Fibroblast of lung (primary cell): ENCODE results near the gene NRTN. TPM values are rescaled to one million over a fixed set of nuclear protein-coding genes. Genes with fewer than 3 reads are reported as not detected.

Experiments
- DNase-seq, 2 donors: peaks; one replicate each; pipeline versions ENCODE4 v3.0.0 to v3.0.0-alpha.2; 2010; ENCODE audit warnings: low read depth in 2 of 2
- H2AFZ ChIP-seq: 2 replicates; pipeline ENCODE4 v1.5.1; 2012; ENCODE audit warnings: low read length, control low read depth, inconsistent platforms
- H3K27ac ChIP-seq: 2 replicates; pipeline ENCODE4 v1.5.1; 2011; ENCODE audit warnings: low read length, control low read depth; ENCODE audit not compliant: insufficient read depth
- H3K27me3 ChIP-seq: 2 replicates; pipeline ENCODE4 v1.5.1; 2011; ENCODE audit warnings: mild to moderate bottlenecking, low read length; ENCODE audit not compliant: control insufficient read depth, insufficient read depth
- H3K36me3 ChIP-seq: 2 replicates; pipeline ENCODE4 v1.5.1; 2011; ENCODE audit warnings: low read length; ENCODE audit not compliant: control insufficient read depth, insufficient read depth
- H3K4me1 ChIP-seq: 2 replicates; pipeline ENCODE4 v1.5.1; 2011; ENCODE audit warnings: low read length; ENCODE audit not compliant: control insufficient read depth, insufficient read depth; ENCODE audit errors: extremely low read depth
- H3K4me2 ChIP-seq: 2 replicates; pipeline ENCODE4 v1.5.1; 2011; ENCODE audit warnings: low read length, control low read depth; ENCODE audit not compliant: insufficient read depth; ENCODE audit errors: extremely low read depth
- H3K4me3 ChIP-seq, 4 experiments: fragments of 200-600 bp in 1 of 4; sonication (generic) in 1 of 4; replicated peaks in 1 of 4; 2 replicates each; pipeline ENCODE4 v1.5.1; 2011 to 2016; ENCODE audit warnings: low read length in 4 of 4, low read depth in 3 of 4, mild to moderate bottlenecking in 3 of 4, control low read depth in 2 of 4, inconsistent platforms in 1 of 4, mixed read lengths in 1 of 4; ENCODE audit not compliant: insufficient read depth in 1 of 4; ENCODE audit errors: control extremely low read depth in 1 of 4
- H3K79me2 ChIP-seq: 2 replicates; pipeline ENCODE4 v1.5.1; 2012; ENCODE audit warnings: mild to moderate bottlenecking, low read length, inconsistent platforms; ENCODE audit not compliant: control insufficient read depth, insufficient read depth
- H3K9ac ChIP-seq: 2 replicates; pipeline ENCODE4 v1.5.1; 2011; ENCODE audit warnings: mild to moderate bottlenecking, low read length, control low read depth; ENCODE audit not compliant: insufficient read depth
- H3K9me3 ChIP-seq: 2 replicates; pipeline ENCODE4 v1.5.1; 2012; ENCODE audit warnings: low read depth, low read length; ENCODE audit not compliant: control insufficient read depth, insufficient read depth
- H4K20me1 ChIP-seq: 2 replicates; pipeline ENCODE4 v1.5.1; 2011; ENCODE audit warnings: low read length; ENCODE audit not compliant: control insufficient read depth, insufficient read depth; ENCODE audit errors: extremely low read depth
- EZH2 ChIP-seq: IDR thresholded peaks from 2 replicates; pipeline ENCODE4 v1.5.1; 2012; ENCODE audit warnings: low read length, control low read depth, mild to moderate bottlenecking; ENCODE audit errors: missing control alignments
- polyA plus RNA-seq, 2 donors: library from polyadenylated mRNA; depleted of rRNA in 1 of 2; stranded (reverse) in 1 of 2; unstranded in 1 of 2; fragments of >200 nt; gene quantifications; 2 replicates each; pipeline ENCODE4 v1.2.1, GENCODE V29; 2011 to 2012; ENCODE audit warnings: missing spikeins in 1 of 2
- total RNA-seq: library from RNA; depleted of rRNA; stranded (reverse); fragments of >200 nt; gene quantifications from 2 replicates; pipeline ENCODE4 v1.2.1, GENCODE V29; 2014
- TF ChIP-seq, protein P1 (sequence below), 2 donors: IDR thresholded peaks in 1 of 2; conservative IDR thresholded peaks in 1 of 2; 1 replicate in 1 of 2; 2 replicates in 1 of 2; pipeline ENCODE4 v1.5.1; 2011 to 2012; ENCODE audit warnings: low read length in 2 of 2, control low read depth in 1 of 2, inconsistent platforms in 1 of 2, low read depth in 1 of 2, mild to moderate bottlenecking in 1 of 2

Gene NRTN
- total and polyA plus RNA-seq, 2 donors (not counting 1 experiment from before 2014, with no cell fraction given): 0.11 to 0.50 TPM

- Histone ChIP-seq H3K9ac (no peak overlapping the region), H3K79me2 (peaks cover 6% of the 10 kb centered on the region), H3K27me3 (no peaks in the 10 kb centered on the region), H3K4me2 (no peak overlapping the region), H3K9me3 (no peaks in the 10 kb centered on the region), H3K4me3 (no peak overlapping the region), H3K4me1 (peaks cover 4% of the 10 kb centered on the region), H3K27ac (no peak overlapping the region), H3K36me3 (peaks cover 38% of the 10 kb centered on the region), H2AFZ (no peak overlapping the region), H4K20me1 (no peaks in the 10 kb centered on the region)
- DNase-seq: no peak
- TF ChIP-seq, protein P1, sequence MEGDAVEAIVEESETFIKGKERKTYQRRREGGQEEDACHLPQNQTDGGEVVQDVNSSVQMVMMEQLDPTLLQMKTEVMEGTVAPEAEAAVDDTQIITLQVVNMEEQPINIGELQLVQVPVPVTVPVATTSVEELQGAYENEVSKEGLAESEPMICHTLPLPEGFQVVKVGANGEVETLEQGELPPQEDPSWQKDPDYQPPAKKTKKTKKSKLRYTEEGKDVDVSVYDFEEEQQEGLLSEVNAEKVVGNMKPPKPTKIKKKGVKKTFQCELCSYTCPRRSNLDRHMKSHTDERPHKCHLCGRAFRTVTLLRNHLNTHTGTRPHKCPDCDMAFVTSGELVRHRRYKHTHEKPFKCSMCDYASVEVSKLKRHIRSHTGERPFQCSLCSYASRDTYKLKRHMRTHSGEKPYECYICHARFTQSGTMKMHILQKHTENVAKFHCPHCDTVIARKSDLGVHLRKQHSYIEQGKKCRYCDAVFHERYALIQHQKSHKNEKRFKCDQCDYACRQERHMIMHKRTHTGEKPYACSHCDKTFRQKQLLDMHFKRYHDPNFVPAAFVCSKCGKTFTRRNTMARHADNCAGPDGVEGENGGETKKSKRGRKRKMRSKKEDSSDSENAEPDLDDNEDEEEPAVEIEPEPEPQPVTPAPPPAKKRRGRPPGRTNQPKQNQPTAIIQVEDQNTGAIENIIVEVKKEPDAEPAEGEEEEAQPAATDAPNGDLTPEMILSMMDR (conservative IDR thresholded peaks at IDR 0.05 in 1 of 2, IDR thresholded peaks at IDR 0.05 in 1 of 2; ENCODE audit: low read depth in 1 of 2, low read length in 2 of 2): no peak
- TF ChIP-seq EZH2: no peak
Measured at GRCh38 chr19:5788422-5788821, 16.4 kb upstream of the NRTN start.

GRCh38 chr19:5789351-5789761 lies 15.5 kb upstream of the NRTN start:
- no peaks in the 10 kb centered on the region for H3K9me3 ChIP-seq
- H2AFZ ChIP-seq: no peak overlapping the region
- H3K27me3 ChIP-seq: no peaks in the 10 kb centered on the region
- no peak overlapping the region for H3K4me2 ChIP-seq
- H3K36me3 ChIP-seq: peaks cover 38% of the 10 kb centered on the region
- no peaks in the 10 kb centered on the region for H4K20me1 ChIP-seq
- peaks cover 6% of the 10 kb centered on the region for H3K79me2 ChIP-seq
- H3K4me1 ChIP-seq: peaks cover 4% of the 10 kb centered on the region
- TF ChIP-seq, protein P1 (conservative IDR thresholded peaks at IDR 0.05 in 1 of 2, IDR thresholded peaks at IDR 0.05 in 1 of 2; ENCODE audit: low read depth in 1 of 2, low read length in 2 of 2): no peak
- TF ChIP-seq EZH2: no peak
- no peak overlapping the region for H3K9ac ChIP-seq
- H3K4me3 ChIP-seq: no peak overlapping the region
- no peak for DNase-seq
- H3K27ac ChIP-seq: no peak overlapping the region

GRCh38 chr19:5789886-5790558 lies 14.8 kb upstream of the NRTN start:
- H3K9ac ChIP-seq: peak overlapping the region; percentile 26
- H3K27me3 ChIP-seq: no peaks in the 10 kb centered on the region
- no peaks in the 10 kb centered on the region for H4K20me1 ChIP-seq
- H3K27ac ChIP-seq: peak overlapping the region; percentile 97
- peak overlapping the region; percentile 98 for H3K4me2 ChIP-seq
- H3K36me3 ChIP-seq: peaks cover 38% of the 10 kb centered on the region
- no peak overlapping the region for H2AFZ ChIP-seq
- H3K4me1 ChIP-seq: peaks cover 4% of the 10 kb centered on the region
- no peaks in the 10 kb centered on the region for H3K9me3 ChIP-seq
- peaks cover 6% of the 10 kb centered on the region for H3K79me2 ChIP-seq
- TF ChIP-seq, protein P1 (conservative IDR thresholded peaks at IDR 0.05 in 1 of 2, IDR thresholded peaks at IDR 0.05 in 1 of 2; ENCODE audit: low read depth in 1 of 2, low read length in 2 of 2): no peak
- no peak for TF ChIP-seq EZH2
- peak overlapping the region; percentile 68 to 86 (median 72) for H3K4me3 ChIP-seq
- no peak for DNase-seq
